Gastrocnemius medialis (tissue), 4 donors: ENCODE results near the gene LTK.

Experiments
- CTCF ChIP-seq, 5 experiments: fragments of 450-650 bp in 3 of 5; fragments of 200-600 bp in 2 of 5; sonication (generic) in 2 of 5; IDR thresholded peaks in 4 of 5; conservative IDR thresholded peaks in 1 of 5; 1 replicate in 4 of 5; 2 replicates in 1 of 5; pipeline ENCODE4 v1.5.1; 2016 to 2019; ENCODE audit warnings: antibody characterized with exemption in 5 of 5, mild to moderate bottlenecking in 3 of 5, moderate library complexity in 3 of 5
- POLR2A ChIP-seq, 2 donors: fragments of 450-650 bp; IDR thresholded peaks; one replicate each; pipeline ENCODE4 v1.6.1; 2017; ENCODE audit warnings: antibody characterized with exemption in 2 of 2, mild to moderate bottlenecking in 2 of 2, moderate library complexity in 2 of 2

- TF ChIP-seq POLR2A (IDR thresholded peaks at IDR 0.05), result no peak
- TF ChIP-seq CTCF (IDR thresholded peaks at IDR 0.05 in 4 of 5, conservative IDR thresholded peaks at IDR 0.05 in 1 of 5), result no peak
Measured at GRCh38 chr15:41544650-41545015, 31.0 kb upstream of the LTK start.
